Endothelial cell of hepatic sinusoid (primary cell): ENCODE measurements around the gene UBTD1.

ENCODE experiments used
- in situ Hi-C: cut with HindIII; loops from 2 replicates; pipeline ENCODE4 v1.10.0; 2017; ENCODE audit warnings: low sequenced_read_pairs

UBTD1 gene

GRCh38 chr10:97482381-97482780 lies 16.3 kb upstream of the UBTD1 start:
- in situ Hi-C loops, result no loop called here

- in situ Hi-C loops, result no loop called here
Measured at GRCh38 chr10:97483506-97483905, 15.2 kb upstream of the UBTD1 start.

GRCh38 chr10:97483921-97484320 lies 14.8 kb upstream of the UBTD1 start:
- in situ Hi-C loops, result no loop called here

- in situ Hi-C loops, result no loop called here
Measured at GRCh38 chr10:97485647-97486281, 13.0 kb upstream of the UBTD1 start.

GRCh38 chr10:97490592-97490991 lies 8.1 kb upstream of the UBTD1 start:
- in situ Hi-C loops, result no loop called here

GRCh38 chr10:97494151-97494550 lies 4.6 kb upstream of the UBTD1 start:
- in situ Hi-C loops, result no loop called here

GRCh38 chr10:97494863-97495506 lies 3.7 kb upstream of the UBTD1 start:
- in situ Hi-C loops, result loop anchor here (5.0 kb wide), 1 partner anchor 48 kb away; the partner anchor contains the start of genes EXOSC1 and ZDHHC16

GRCh38 chr10:97497572-97498075 lies 1.1 kb upstream of the UBTD1 start:
- in situ Hi-C loops, result loop anchor here (5.0 kb wide), 1 partner anchor 50 kb away; the partner anchor contains the start of genes EXOSC1 and ZDHHC16

- in situ Hi-C loops, result loop anchor here (5.0 kb wide), 1 partner anchor 51 kb away; the partner anchor contains the start of genes EXOSC1 and ZDHHC16
Measured at GRCh38 chr10:97498076-97498840, 466 bp upstream of the UBTD1 start, which contains the start of gene MMS19. Gene MMS19 (minus strand): TSS chr10:97498422. CDS start chr10:97498384, 38 bp downstream.

GRCh38 chr10:97499561-97500296 lies 1.0 kb downstream of the UBTD1 start:
- in situ Hi-C loops, result loop anchor here (5.0 kb wide), 1 partner anchor 52 kb away; the partner anchor contains the start of genes EXOSC1 and ZDHHC16

GRCh38 chr10:97500297-97500575 lies 1.5 kb downstream of the UBTD1 start:
- in situ Hi-C loops, result no loop called here

GRCh38 chr10:97502916-97503315 lies 4.2 kb downstream of the UBTD1 start:
- in situ Hi-C loops, result no loop called here

- in situ Hi-C loops, result no loop called here
Measured at GRCh38 chr10:97503406-97503805, 4.7 kb downstream of the UBTD1 start.

GRCh38 chr10:97505152-97505551 lies 6.4 kb downstream of the UBTD1 start:
- in situ Hi-C loops, result no loop called here

GRCh38 chr10:97506199-97506991 lies 7.7 kb downstream of the UBTD1 start:
- in situ Hi-C loops, result no loop called here

- in situ Hi-C loops, result no loop called here
Measured at GRCh38 chr10:97508342-97508741, 9.6 kb downstream of the UBTD1 start.

- in situ Hi-C loops, result no loop called here
Measured at GRCh38 chr10:97509120-97509680, 10.5 kb downstream of the UBTD1 start.

- in situ Hi-C loops, result no loop called here
Measured at GRCh38 chr10:97510686-97511085, 12.0 kb downstream of the UBTD1 start.

- in situ Hi-C loops, result no loop called here
Measured at GRCh38 chr10:97511711-97512440, 13.2 kb downstream of the UBTD1 start.
